ENCODE results near the gene RADIL. TPM values are rescaled to one million over a fixed set of nuclear protein-coding genes. Genes with fewer than 3 reads are reported as not detected.

Gene RADIL
- total and polyA plus RNA-seq, 11 donors = 1.1 to 9.0 (median 3.4) TPM

DNA sequence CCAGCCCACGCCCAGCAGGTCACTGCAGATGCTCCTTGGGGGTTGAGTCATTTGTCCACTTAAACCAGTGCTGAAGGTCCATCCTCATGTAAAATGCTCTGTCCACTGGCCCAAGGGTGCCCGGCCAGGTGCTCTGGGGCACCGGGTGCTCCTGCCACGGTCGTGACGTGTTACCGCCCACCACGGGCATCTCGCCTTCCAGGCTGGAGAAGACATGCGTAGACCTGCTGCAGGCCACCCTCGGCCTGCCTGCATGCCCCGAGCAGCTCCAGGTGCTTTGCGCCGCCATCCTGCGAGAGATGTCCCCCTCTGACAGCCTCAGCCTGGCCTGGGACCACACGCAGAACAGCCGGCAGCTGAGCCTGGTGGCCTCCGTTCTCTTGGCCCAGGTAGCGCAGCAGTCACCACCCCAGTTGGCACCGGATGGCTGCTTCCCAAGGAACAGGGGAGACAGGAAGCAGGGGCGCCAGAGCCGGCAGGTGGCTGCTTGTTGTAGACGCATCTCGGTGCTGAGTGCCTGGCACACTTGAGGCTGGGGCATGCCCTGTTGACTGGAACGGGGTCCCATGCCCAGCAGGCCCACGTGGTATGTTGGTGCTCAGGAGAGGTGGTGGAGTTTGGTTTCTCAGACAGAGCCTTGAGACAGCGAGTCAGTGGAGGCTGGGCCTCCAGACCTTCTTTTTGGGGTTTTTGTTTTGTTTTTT is 102.0 kb downstream of the RADIL start:
- no peaks in the 10 kb centered on the region for H3K9me3 ChIP-seq
- no peak for DNase-seq
- intact Hi-C loops (cut with DNase I) = no loop called here
- TF ChIP-seq, protein P1, sequence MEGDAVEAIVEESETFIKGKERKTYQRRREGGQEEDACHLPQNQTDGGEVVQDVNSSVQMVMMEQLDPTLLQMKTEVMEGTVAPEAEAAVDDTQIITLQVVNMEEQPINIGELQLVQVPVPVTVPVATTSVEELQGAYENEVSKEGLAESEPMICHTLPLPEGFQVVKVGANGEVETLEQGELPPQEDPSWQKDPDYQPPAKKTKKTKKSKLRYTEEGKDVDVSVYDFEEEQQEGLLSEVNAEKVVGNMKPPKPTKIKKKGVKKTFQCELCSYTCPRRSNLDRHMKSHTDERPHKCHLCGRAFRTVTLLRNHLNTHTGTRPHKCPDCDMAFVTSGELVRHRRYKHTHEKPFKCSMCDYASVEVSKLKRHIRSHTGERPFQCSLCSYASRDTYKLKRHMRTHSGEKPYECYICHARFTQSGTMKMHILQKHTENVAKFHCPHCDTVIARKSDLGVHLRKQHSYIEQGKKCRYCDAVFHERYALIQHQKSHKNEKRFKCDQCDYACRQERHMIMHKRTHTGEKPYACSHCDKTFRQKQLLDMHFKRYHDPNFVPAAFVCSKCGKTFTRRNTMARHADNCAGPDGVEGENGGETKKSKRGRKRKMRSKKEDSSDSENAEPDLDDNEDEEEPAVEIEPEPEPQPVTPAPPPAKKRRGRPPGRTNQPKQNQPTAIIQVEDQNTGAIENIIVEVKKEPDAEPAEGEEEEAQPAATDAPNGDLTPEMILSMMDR (IDR thresholded peaks at IDR 0.05) = no peak
- no peak for TF ChIP-seq POLR2A (IDR thresholded peaks at IDR 0.05)
- H3K27me3 ChIP-seq = no peaks in the 10 kb centered on the region
- no peak overlapping the region for H3K27ac ChIP-seq
- no peak overlapping the region for H3K4me3 ChIP-seq
- H3K4me1 ChIP-seq = peaks cover 0 to 30% (median 12%) of the 10 kb centered on the region in 12 donors
- no peak for ATAC-seq
- H3K36me3 ChIP-seq = peaks cover 0 to 74% (median 59%) of the 10 kb centered on the region in 9 donors
- 91 to 97% (median 94%) methylated on average over 16 to 27 of the region's 27 CpGs for WGBS, 4 donors

- intact Hi-C loops (cut with DNase I) = no loop called here
- Histone ChIP-seq H3K36me3 (peaks cover 0 to 51% (median 40%) of the 10 kb centered on the region in 9 donors), H3K27me3 (no peaks in the 10 kb centered on the region), H3K4me1 (peaks cover 0 to 34% (median 24%) of the 10 kb centered on the region in 12 donors), H3K4me3 (no peak overlapping the region), H3K27ac (no peak overlapping the region), H3K9me3 (no peaks in the 10 kb centered on the region)
- ATAC-seq (no peak), DNase-seq (no peak)
- WGBS, 4 donors = 86 to 94% (median 90%) methylated on average over 5 of the region's 5 CpGs
- TF ChIP-seq, protein P1 (IDR thresholded peaks at IDR 0.05) = no peak
- no peak for TF ChIP-seq POLR2A (IDR thresholded peaks at IDR 0.05)
These were observed 104.4 kb downstream of the RADIL start for GRCh38 chr7:4779118-4779517.

GRCh38 chr7:4775848-4776623 is 107.5 kb downstream of the RADIL start:
- H3K27ac ChIP-seq = peak overlapping the region; percentile 85 to 98 (median 92)
- TF ChIP-seq, protein P1 (IDR thresholded peaks at IDR 0.05) = no peak
- no peak for TF ChIP-seq POLR2A (IDR thresholded peaks at IDR 0.05)
- H3K4me3 ChIP-seq = peak overlapping the region; percentile 75 to 100 (median 88)
- WGBS, 4 donors = 23 to 26% (median 24%) methylated on average over 29 to 32 of the region's 32 CpGs
- H3K27me3 ChIP-seq = no peaks in the 10 kb centered on the region
- DNase-seq = peak in 2 of 5 donors; percentile 45 to 46
- ATAC-seq = peak; percentile 15 to 41 (median 24)
- no peaks in the 10 kb centered on the region for H3K9me3 ChIP-seq
- intact Hi-C loops (cut with DNase I) = no loop called here
- peaks cover 0 to 21% (median 12%) of the 10 kb centered on the region in 9 donors for H3K36me3 ChIP-seq
- peaks cover 0 to 38% (median 28%) of the 10 kb centered on the region in 12 donors for H3K4me1 ChIP-seq

DNA sequence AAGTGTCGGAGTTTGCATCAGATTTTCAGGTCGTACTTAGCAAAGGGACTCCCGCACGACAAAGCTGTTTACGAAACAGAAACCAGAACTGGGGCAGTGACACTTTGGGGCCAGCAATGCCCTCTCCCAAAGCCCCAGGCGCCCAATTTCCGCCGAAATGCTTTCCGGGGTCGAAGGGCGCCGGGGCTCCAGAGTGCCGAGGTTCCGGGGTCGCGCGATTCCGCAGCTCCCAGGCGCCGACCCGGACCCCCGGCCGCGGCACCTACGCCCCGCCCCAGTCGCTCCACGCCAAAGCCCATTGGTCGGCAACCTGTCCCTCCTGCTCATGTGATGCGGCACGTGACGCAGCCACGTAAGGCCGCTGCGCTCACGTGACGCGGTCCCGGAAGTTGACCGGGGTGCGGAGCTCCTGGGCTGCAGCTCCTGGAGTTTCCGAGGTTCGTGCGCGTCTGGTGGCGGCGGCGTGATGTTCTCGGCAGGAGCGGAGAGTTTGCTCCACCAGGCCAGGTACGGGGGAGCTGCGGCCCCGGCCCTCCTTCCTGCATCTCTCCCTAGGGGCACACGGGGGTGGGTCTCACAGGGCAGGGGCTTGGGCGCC is 108.2 kb downstream of the RADIL start, which contains the start of gene AP5Z1:
TSS of gene AP5Z1 (plus strand) at position 374 of the 598 bp plus-strand sequence. CDS start at position 467, 93 bp downstream.
- ATAC-seq = peak; percentile 94 to 99 (median 97)
- H3K4me1 ChIP-seq = peaks cover 0 to 43% (median 28%) of the 10 kb centered on the region in 12 donors
- intact Hi-C loops (cut with DNase I) = no loop called here

More for the DNA sequence above, 108.2 kb downstream of the RADIL start, which contains the start of gene AP5Z1:
- peak within 1 kb of the TSS; percentile 85 to 98 (median 92) for H3K27ac ChIP-seq
- H3K9me3 ChIP-seq = no peaks in the 10 kb centered on the region
- 0 to 1% (median 0%) methylated on average over 7 to 55 of the region's 55 CpGs for WGBS, 4 donors
- TF ChIP-seq, protein P1 (IDR thresholded peaks at IDR 0.05) = no peak
- TF ChIP-seq POLR2A (IDR thresholded peaks at IDR 0.05) = peak; percentile 26 to 89
- peak; percentile 96 to 98 (median 98) for DNase-seq
- H3K36me3 ChIP-seq = peaks cover 0 to 16% (median 7%) of the 10 kb centered on the region in 9 donors
- H3K27me3 ChIP-seq = no peaks in the 10 kb centered on the region
- peak within 1 kb of the TSS; percentile 75 to 100 (median 88) for H3K4me3 ChIP-seq

All from heart left ventricle (tissue), 16 donors.